Adrenal gland (tissue), 5 donors: ENCODE results near the gene LIPT1.

Source experiments
- CTCF ChIP-seq, 6 experiments: fragments of 450-650 bp in 4 of 6; fragments of 200-600 bp in 2 of 6; sonication (generic) in 1 of 6; IDR thresholded peaks; 1 replicate in 5 of 6; 2 replicates in 1 of 6; pipeline versions ENCODE4 v1.5.1 to v1.8.0; 2016 to 2021; ENCODE audit warnings: antibody characterized with exemption in 6 of 6, mild to moderate bottlenecking in 2 of 6, moderate library complexity in 1 of 6
- POLR2A ChIP-seq, 2 donors: fragments of 450-650 bp; IDR thresholded peaks; one replicate each; pipeline ENCODE4 v1.6.1; 2017; ENCODE audit warnings: antibody characterized with exemption in 2 of 2, mild to moderate bottlenecking in 2 of 2, moderate library complexity in 1 of 2
- donor health status: DM: no; HTN: no; CAD: no.

DNA sequence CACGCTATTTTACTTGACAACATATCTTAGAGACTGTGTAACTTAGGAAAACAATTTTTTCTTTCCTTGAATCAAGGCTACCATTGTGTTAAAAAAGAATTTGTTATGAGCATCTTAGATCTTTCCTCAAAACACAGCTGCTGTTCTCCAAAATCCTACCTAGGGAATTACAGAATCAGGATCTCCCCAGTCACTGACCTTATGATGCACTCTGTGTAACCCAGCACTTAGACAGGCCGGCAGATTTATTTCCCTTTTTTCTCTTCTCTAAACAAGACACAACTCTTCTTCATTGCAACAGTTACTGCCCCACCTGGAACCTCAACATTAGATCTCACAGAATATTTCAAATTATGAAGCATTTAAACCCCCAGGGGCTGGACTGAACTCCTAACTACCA is 26.8 kb upstream of the LIPT1 start:
- TF ChIP-seq CTCF (IDR thresholded peaks at IDR 0.05), result no peak
- TF ChIP-seq POLR2A (IDR thresholded peaks at IDR 0.05), result no peak
